HG03521 (cell line): Measurements from ENCODE around the gene TP53INP2.
"Not testable (repeated sequence)": the region's sequence is repeated elsewhere in the genome, so short reads cannot be mapped to it uniquely, and the experiment has no call there.

Source experiments
- ATAC-seq: cut with Tn5 transposase; IDR thresholded peaks from one replicate; pipeline ENCODE4 v1.9.1; 2021; ENCODE audit warnings: mild to moderate bottlenecking, moderate library complexity; ENCODE audit not compliant: unreplicated experiment

The TP53INP2 gene

DNA sequence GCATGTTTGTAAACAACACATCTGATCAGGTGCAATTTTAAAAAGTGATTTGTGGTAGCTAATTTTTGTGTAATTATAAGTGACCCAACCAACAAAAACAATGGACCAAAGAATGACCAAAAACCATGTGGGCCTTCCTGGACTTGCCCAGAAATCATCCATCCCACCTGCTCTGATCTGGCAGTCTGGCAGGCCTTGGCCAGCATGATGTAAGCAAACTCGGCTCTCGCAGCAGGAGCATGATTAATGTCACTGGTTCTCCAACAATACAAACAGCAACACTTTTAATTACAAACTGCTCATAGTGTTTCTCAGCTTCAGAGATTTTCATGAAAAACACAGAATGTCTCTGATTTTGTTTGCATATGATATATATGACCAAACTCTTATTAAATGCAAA is 16.1 kb downstream of the TP53INP2 start:
- ATAC-seq, result no peak

- not testable (repeated sequence) for ATAC-seq
These were observed 18.4 kb downstream of the TP53INP2 start for GRCh38 chr20:34722560-34722959.

GRCh38 chr20:34724172-34724571 is 20.0 kb downstream of the TP53INP2 start:
- ATAC-seq, result no peak

DNA sequence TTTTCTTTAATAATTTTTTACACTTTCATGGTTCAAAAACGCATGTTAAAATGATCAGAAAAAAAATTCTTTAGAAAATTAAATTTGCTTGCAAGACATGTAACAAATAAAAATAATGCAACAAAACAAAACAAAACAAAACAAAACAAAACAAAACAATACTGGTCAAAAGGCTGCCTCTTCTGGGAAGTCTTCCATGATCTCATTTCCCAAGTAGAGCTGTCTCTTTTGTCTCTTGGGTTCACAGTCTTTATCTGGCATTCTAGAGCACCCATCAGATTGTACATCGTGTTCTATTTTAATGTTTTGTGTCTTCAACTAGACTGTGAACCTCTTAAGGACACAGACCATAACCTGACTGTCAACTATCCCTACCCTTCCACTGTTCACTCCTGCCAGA is 25.3 kb downstream of the TP53INP2 start:
- ATAC-seq, result no peak

GRCh38 chr20:34732523-34732922 is 28.4 kb downstream of the TP53INP2 start:
- ATAC-seq, result no peak

DNA sequence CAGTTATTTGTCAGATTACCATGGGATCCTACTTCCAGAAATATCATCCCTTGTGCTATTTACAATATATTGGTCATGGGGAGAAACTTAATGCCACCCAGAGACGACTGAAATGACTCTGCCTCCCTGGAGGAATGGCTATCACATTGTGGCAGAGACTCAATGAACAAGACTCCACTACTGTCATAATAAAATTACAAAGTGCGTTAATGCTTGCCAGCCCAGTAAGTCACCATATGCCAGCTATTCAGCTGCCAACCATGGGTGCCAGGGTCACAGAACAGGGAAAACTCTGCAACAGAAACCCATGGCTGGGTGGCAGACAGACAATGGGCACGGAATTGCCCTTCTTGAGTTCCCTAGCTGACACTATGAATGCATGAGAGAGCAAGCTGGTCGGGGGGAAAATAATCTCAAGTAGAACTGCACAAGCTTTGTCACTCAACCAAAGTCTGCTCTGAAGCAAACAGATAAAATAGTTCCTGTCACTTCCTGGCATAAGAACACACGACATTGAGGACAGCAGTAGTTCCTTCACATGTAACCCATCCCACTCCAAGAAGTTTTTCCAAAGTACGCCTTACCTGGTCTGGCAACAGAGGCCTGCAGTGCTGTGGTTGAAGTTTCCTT is 32.1 kb downstream of the TP53INP2 start:
- no peak for ATAC-seq

DNA sequence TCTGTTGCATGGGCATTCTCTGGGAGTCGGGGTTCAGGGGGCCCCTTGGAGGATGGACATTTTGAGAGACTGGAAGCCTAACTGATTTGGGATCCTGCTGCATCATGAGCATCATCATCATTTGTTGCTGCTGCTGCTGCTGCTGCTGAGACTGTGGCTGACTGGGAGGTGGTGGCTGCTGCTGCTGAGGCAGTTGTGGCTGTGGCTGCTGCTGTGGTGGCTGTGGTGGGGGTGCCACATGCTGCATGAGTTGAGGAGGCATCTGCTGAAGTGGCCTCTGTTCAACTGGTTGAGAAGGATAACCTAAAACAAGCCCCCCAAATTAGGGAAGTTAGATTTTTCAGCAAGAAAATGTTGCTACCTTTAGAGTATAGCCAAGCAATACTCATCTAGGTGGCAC is 38.9 kb downstream of the TP53INP2 start:
- ATAC-seq, result no peak

GRCh38 chr20:34744340-34744739 is 40.2 kb downstream of the TP53INP2 start:
- ATAC-seq, result no peak

- no peak for ATAC-seq
These were observed 40.7 kb downstream of the TP53INP2 start for GRCh38 chr20:34744847-34745246.

- no peak for ATAC-seq
These were observed 42.5 kb downstream of the TP53INP2 start for GRCh38 chr20:34746674-34747073.

- no peak for ATAC-seq
These were observed 43.3 kb downstream of the TP53INP2 start for GRCh38 chr20:34747479-34747878.

GRCh38 chr20:34748709-34749108 is 44.6 kb downstream of the TP53INP2 start:
- ATAC-seq, result no peak

GRCh38 chr20:34750484-34750883 is 46.3 kb downstream of the TP53INP2 start:
- no peak for ATAC-seq

DNA sequence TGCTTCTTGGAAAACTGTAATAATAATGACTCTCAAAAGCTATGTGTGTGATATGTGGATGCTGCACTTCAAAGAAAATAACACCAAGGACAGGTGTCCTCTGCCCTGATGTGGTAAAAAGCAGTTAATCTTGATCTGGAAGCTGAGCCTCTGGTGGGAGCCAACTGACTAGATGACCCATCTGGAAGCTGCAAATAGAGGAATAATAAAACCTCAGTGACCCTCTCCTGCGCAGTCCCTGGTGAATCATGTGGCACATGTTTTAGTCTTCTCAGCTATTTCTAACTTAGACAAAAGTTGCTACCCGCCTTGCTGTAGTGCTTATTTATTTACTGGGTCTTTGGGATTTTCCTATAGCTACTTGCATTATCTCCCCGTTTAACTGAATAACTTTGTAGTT is 47.3 kb downstream of the TP53INP2 start:
- ATAC-seq, result no peak

- no peak for ATAC-seq
These were observed 49.7 kb downstream of the TP53INP2 start for GRCh38 chr20:34753706-34754461.

GRCh38 chr20:34754611-34755010 is 50.5 kb downstream of the TP53INP2 start:
- no peak for ATAC-seq

DNA sequence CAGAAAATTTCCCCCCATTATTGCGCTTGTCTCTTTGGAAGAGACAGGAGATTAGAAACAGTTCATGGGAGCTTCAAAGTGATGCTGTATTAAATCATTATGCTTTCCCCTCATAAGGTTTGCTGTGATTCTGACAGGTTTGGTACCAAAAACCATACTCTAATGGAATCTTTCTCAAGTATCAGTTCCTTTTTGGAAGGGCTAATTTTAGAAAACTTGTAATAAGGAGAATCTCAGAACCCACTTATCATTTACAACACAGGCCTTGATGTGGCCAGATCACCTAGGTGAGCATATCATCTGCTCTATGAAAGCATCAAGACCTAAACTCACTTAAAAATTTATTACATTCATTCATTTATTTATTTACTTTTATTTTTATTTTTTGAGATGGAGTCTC is 51.2 kb downstream of the TP53INP2 start:
- no peak for ATAC-seq

GRCh38 chr20:34762031-34762555 is 57.9 kb downstream of the TP53INP2 start:
- no peak for ATAC-seq
